Transverse colon (tissue), 4 donors: ENCODE measurements around the gene TNFSF4.

Experiments
- EP300 ChIP-seq: sonication (generic); formaldehyde crosslinking; IDR thresholded peaks from one replicate; pipeline ENCODE4 v1.6.1; 2017; ENCODE audit warnings: antibody characterized with exemption, low read depth
- POLR2AphosphoS5 ChIP-seq, 3 donors: sonication (generic); formaldehyde crosslinking; IDR thresholded peaks; one replicate each; pipeline ENCODE4 v1.6.1; 2016; ENCODE audit warnings: antibody characterized with exemption in 3 of 3
- TF ChIP-seq, protein P1 (sequence below), 5 experiments: fragments of 200-600 bp in 3 of 5; fragments of 450-650 bp in 2 of 5; sonication (generic) in 3 of 5; IDR thresholded peaks; 1 replicate in 2 of 5; 2 replicates in 3 of 5; pipeline ENCODE4 v1.5.1; 2016 to 2017; ENCODE audit warnings: antibody characterized with exemption in 5 of 5, inconsistent platforms in 3 of 5, mild to moderate bottlenecking in 2 of 5, moderate library complexity in 1 of 5

DNA sequence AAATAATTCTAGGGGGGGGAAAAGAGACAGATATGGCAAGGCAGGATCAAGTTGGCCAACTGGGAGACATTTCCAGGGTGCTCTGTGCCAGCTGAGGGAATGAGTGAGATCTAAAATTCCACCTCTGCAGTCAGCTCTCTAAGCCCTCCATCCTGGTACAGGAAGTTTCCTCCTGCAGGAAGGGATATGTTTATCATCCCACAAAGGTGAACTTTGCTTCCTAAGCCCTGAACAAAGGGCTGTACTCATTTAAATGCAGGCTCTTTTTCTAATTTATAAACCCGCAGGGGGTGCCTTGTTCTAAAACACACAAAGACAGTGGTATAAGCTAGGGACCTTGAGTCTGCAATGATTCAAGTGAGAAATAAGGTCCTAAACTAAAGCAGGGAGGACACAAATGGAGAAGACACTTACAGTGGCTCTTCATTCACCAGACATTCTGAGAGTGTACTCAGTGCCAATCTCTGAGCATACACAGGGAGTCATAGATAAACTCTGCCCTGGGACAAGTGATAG, 3.6 kb upstream of the TNFSF4 start:
- no peak for TF ChIP-seq EP300
- TF ChIP-seq, protein P1, sequence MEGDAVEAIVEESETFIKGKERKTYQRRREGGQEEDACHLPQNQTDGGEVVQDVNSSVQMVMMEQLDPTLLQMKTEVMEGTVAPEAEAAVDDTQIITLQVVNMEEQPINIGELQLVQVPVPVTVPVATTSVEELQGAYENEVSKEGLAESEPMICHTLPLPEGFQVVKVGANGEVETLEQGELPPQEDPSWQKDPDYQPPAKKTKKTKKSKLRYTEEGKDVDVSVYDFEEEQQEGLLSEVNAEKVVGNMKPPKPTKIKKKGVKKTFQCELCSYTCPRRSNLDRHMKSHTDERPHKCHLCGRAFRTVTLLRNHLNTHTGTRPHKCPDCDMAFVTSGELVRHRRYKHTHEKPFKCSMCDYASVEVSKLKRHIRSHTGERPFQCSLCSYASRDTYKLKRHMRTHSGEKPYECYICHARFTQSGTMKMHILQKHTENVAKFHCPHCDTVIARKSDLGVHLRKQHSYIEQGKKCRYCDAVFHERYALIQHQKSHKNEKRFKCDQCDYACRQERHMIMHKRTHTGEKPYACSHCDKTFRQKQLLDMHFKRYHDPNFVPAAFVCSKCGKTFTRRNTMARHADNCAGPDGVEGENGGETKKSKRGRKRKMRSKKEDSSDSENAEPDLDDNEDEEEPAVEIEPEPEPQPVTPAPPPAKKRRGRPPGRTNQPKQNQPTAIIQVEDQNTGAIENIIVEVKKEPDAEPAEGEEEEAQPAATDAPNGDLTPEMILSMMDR (IDR thresholded peaks at IDR 0.05), result no peak
- TF ChIP-seq POLR2AphosphoS5 (IDR thresholded peaks at IDR 0.05), result no peak
